Measurements from ENCODE around the gene KRTAP10-11.

The KRTAP10-11 gene

DNA sequence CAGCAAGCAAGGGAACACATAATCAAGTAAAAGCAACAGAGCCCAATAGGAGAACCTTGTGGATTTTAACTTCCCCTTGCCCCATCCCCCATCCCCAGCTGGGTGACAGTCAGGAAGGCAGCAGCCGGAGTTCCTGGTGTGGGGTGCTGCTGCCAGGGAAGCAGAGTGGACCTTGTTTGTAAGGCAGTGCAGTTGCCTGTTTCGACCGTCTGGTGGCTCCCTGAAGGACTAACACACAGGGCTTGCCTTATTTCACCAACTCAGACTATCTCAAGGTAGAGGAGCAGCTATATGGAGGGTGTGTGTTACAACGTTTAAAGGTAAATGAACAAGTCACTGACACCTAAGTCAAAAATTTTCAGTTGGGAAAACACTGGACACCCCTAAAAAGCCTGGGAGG, 27.7 kb upstream of the KRTAP10-11 start:
- Histone ChIP-seq H3K9ac (ENCODE audit: low read depth, low read length, poor library complexity) (no peak overlapping the region), H3K4me2 (ENCODE audit: insufficient read depth, low read length, poor library complexity, severe bottlenecking) (no peak overlapping the region), H2AK5ac (ENCODE audit: low read depth, low read length) (no peak overlapping the region), H3K9me3 (replicated peaks in 1 of 2; ENCODE audit: control insufficient read depth in 2 of 2, insufficient read depth in 1 of 2, low read depth in 1 of 2, low read length in 2 of 2) (peaks cover 5% of the 10 kb centered on the region in 2 donors), H3K27ac (replicated peaks; ENCODE audit: low read length) (no peak overlapping the region), H3K4me1 (ENCODE audit: control insufficient read depth in 2 of 2, insufficient read depth in 1 of 2, low read depth in 1 of 2, low read length in 2 of 2) (no peaks in the 10 kb centered on the region), H2AFZ (ENCODE audit: low read length) (no peak overlapping the region), H2BK12ac (ENCODE audit: low read length) (no peak overlapping the region), H4K91ac (ENCODE audit: low read depth, low read length, poor library complexity) (no peak overlapping the region), H3K36me3 (replicated peaks in 1 of 2; ENCODE audit: control insufficient read depth in 2 of 2, insufficient read depth in 2 of 2, low read length in 2 of 2) (no peaks in the 10 kb centered on the region), H4K8ac (ENCODE audit: low read depth, low read length) (no peak overlapping the region), H2BK15ac (ENCODE audit: low read length) (no peak overlapping the region), H3K79me1 (ENCODE audit: low read depth, low read length) (no peaks in the 10 kb centered on the region), H2BK5ac (ENCODE audit: low read length) (no peak overlapping the region), H3K18ac (ENCODE audit: low read length) (no peak overlapping the region), H3K4ac (ENCODE audit: low read length) (no peak overlapping the region), H2BK120ac (ENCODE audit: low read depth, low read length) (no peak overlapping the region), H3K4me3 (ENCODE audit: low read length in 2 of 2) (no peak overlapping the region), H3K27me3 (ENCODE audit: control insufficient read depth in 3 of 3, insufficient read depth in 3 of 3, low read depth in 1 of 3, low read length in 3 of 3) (no peaks in the 10 kb centered on the region), H3K14ac (ENCODE audit: low read length) (no peak overlapping the region), H3K23ac (ENCODE audit: low read depth, low read length, poor library complexity) (no peak overlapping the region)
- no CpG with 5 or more reads among the region's 4 CpGs for WGBS, 2 donors (ENCODE audit: extremely low coverage in 2 of 2, insufficient read length in 2 of 2, insufficient replicate concordance in 1 of 2)
- DNase-seq (ENCODE audit: low spot score), result no peak

GRCh38 chr21:44618909-44619308, 27.3 kb upstream of the KRTAP10-11 start:
- no peak overlapping the region for H3K23ac ChIP-seq (ENCODE audit: low read depth, low read length, poor library complexity)
- WGBS, 2 donors (ENCODE audit: extremely low coverage in 2 of 2, insufficient read length in 2 of 2, insufficient replicate concordance in 1 of 2), result no CpG with 5 or more reads among the region's 3 CpGs
- no peak overlapping the region for H2BK15ac ChIP-seq (ENCODE audit: low read length)
- no peaks in the 10 kb centered on the region for H3K4me1 ChIP-seq (ENCODE audit: control insufficient read depth in 2 of 2, insufficient read depth in 1 of 2, low read depth in 1 of 2, low read length in 2 of 2)
- H2AFZ ChIP-seq (ENCODE audit: low read length), result no peak overlapping the region
- H3K9ac ChIP-seq (ENCODE audit: low read depth, low read length, poor library complexity), result no peak overlapping the region
- no peak overlapping the region for H4K8ac ChIP-seq (ENCODE audit: low read depth, low read length)
- H3K27me3 ChIP-seq (ENCODE audit: control insufficient read depth in 3 of 3, insufficient read depth in 3 of 3, low read depth in 1 of 3, low read length in 3 of 3), result no peaks in the 10 kb centered on the region
- H3K27ac ChIP-seq (replicated peaks; ENCODE audit: low read length), result no peak overlapping the region
- no peak overlapping the region for H3K4me3 ChIP-seq (ENCODE audit: low read length in 2 of 2)
- H3K4me2 ChIP-seq (ENCODE audit: insufficient read depth, low read length, poor library complexity, severe bottlenecking), result no peak overlapping the region
- H3K36me3 ChIP-seq (replicated peaks in 1 of 2; ENCODE audit: control insufficient read depth in 2 of 2, insufficient read depth in 2 of 2, low read length in 2 of 2), result no peaks in the 10 kb centered on the region
- no peak overlapping the region for H3K18ac ChIP-seq (ENCODE audit: low read length)
- peaks cover 5% of the 10 kb centered on the region in 2 donors for H3K9me3 ChIP-seq (replicated peaks in 1 of 2; ENCODE audit: control insufficient read depth in 2 of 2, insufficient read depth in 1 of 2, low read depth in 1 of 2, low read length in 2 of 2)
- H4K91ac ChIP-seq (ENCODE audit: low read depth, low read length, poor library complexity), result no peak overlapping the region
- H3K4ac ChIP-seq (ENCODE audit: low read length), result no peak overlapping the region
- DNase-seq (ENCODE audit: low spot score), result no peak
- H2BK120ac ChIP-seq (ENCODE audit: low read depth, low read length), result no peak overlapping the region
- no peak overlapping the region for H2AK5ac ChIP-seq (ENCODE audit: low read depth, low read length)
- H3K79me1 ChIP-seq (ENCODE audit: low read depth, low read length), result no peaks in the 10 kb centered on the region
- H2BK12ac ChIP-seq (ENCODE audit: low read length), result no peak overlapping the region
- H3K14ac ChIP-seq (ENCODE audit: low read length), result no peak overlapping the region
- no peak overlapping the region for H2BK5ac ChIP-seq (ENCODE audit: low read length)

DNA sequence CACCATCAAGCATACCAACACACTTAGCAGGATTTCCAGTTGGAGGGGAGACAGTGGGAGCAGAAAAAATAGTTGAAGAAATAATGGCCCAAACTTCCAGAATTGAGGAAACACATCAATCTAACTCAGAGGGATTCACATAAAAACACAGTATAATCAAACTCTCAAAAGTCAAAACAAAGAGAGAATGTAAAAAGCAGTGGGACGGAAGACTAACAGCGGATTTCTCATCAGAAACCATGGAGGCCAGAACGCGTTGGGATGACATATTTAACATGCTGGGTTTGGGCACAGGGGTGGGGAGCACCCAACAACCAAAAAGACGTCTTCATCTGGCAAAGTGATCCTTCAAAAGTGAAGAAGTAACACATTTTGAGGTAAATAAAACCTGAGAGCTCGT, 26.3 kb upstream of the KRTAP10-11 start:
- Histone ChIP-seq H3K36me3 (replicated peaks in 1 of 2; ENCODE audit: control insufficient read depth in 2 of 2, insufficient read depth in 2 of 2, low read length in 2 of 2) (no peaks in the 10 kb centered on the region), H2BK15ac (ENCODE audit: low read length) (no peak overlapping the region), H3K14ac (ENCODE audit: low read length) (no peak overlapping the region), H3K4ac (ENCODE audit: low read length) (no peak overlapping the region), H3K23ac (ENCODE audit: low read depth, low read length, poor library complexity) (no peak overlapping the region), H2BK120ac (ENCODE audit: low read depth, low read length) (no peak overlapping the region), H3K4me2 (ENCODE audit: insufficient read depth, low read length, poor library complexity, severe bottlenecking) (no peak overlapping the region), H2AFZ (ENCODE audit: low read length) (no peak overlapping the region), H4K8ac (ENCODE audit: low read depth, low read length) (no peak overlapping the region), H3K4me1 (ENCODE audit: control insufficient read depth in 2 of 2, insufficient read depth in 1 of 2, low read depth in 1 of 2, low read length in 2 of 2) (no peaks in the 10 kb centered on the region), H3K9me3 (replicated peaks in 1 of 2; ENCODE audit: control insufficient read depth in 2 of 2, insufficient read depth in 1 of 2, low read depth in 1 of 2, low read length in 2 of 2) (peaks cover 8 to 9% of the 10 kb centered on the region in 2 donors), H3K18ac (ENCODE audit: low read length) (no peak overlapping the region), H2BK12ac (ENCODE audit: low read length) (no peak overlapping the region), H2BK5ac (ENCODE audit: low read length) (no peak overlapping the region), H3K79me1 (ENCODE audit: low read depth, low read length) (no peaks in the 10 kb centered on the region), H3K9ac (ENCODE audit: low read depth, low read length, poor library complexity) (no peak overlapping the region), H4K91ac (ENCODE audit: low read depth, low read length, poor library complexity) (no peak overlapping the region), H3K27ac (replicated peaks; ENCODE audit: low read length) (no peak overlapping the region), H3K27me3 (ENCODE audit: control insufficient read depth in 3 of 3, insufficient read depth in 3 of 3, low read depth in 1 of 3, low read length in 3 of 3) (no peaks in the 10 kb centered on the region), H3K4me3 (ENCODE audit: low read length in 2 of 2) (no peak overlapping the region), H2AK5ac (ENCODE audit: low read depth, low read length) (no peak overlapping the region)
- DNase-seq (ENCODE audit: low spot score), result no peak
- WGBS, 2 donors (ENCODE audit: extremely low coverage in 2 of 2, insufficient read length in 2 of 2, insufficient replicate concordance in 1 of 2), result no CpG with 5 or more reads among the region's 6 CpGs

GRCh38 chr21:44623575-44623974, 22.6 kb upstream of the KRTAP10-11 start:
- Histone ChIP-seq H3K4me3 (ENCODE audit: low read length in 2 of 2) (no peak overlapping the region), H3K9me3 (replicated peaks in 1 of 2; ENCODE audit: control insufficient read depth in 2 of 2, insufficient read depth in 1 of 2, low read depth in 1 of 2, low read length in 2 of 2) (peaks cover 8 to 10% of the 10 kb centered on the region in 2 donors), H3K9ac (ENCODE audit: low read depth, low read length, poor library complexity) (no peak overlapping the region), H2BK120ac (ENCODE audit: low read depth, low read length) (no peak overlapping the region), H3K23ac (ENCODE audit: low read depth, low read length, poor library complexity) (no peak overlapping the region), H3K79me1 (ENCODE audit: low read depth, low read length) (no peaks in the 10 kb centered on the region), H3K36me3 (replicated peaks in 1 of 2; ENCODE audit: control insufficient read depth in 2 of 2, insufficient read depth in 2 of 2, low read length in 2 of 2) (no peaks in the 10 kb centered on the region), H2AK5ac (ENCODE audit: low read depth, low read length) (no peak overlapping the region), H3K4ac (ENCODE audit: low read length) (no peak overlapping the region), H3K4me2 (ENCODE audit: insufficient read depth, low read length, poor library complexity, severe bottlenecking) (no peak overlapping the region), H4K8ac (ENCODE audit: low read depth, low read length) (no peak overlapping the region), H3K27ac (replicated peaks; ENCODE audit: low read length) (no peak overlapping the region), H2BK15ac (ENCODE audit: low read length) (no peak overlapping the region), H2BK12ac (ENCODE audit: low read length) (no peak overlapping the region), H3K4me1 (ENCODE audit: control insufficient read depth in 2 of 2, insufficient read depth in 1 of 2, low read depth in 1 of 2, low read length in 2 of 2) (no peaks in the 10 kb centered on the region), H2BK5ac (ENCODE audit: low read length) (no peak overlapping the region), H2AFZ (ENCODE audit: low read length) (no peak overlapping the region), H4K91ac (ENCODE audit: low read depth, low read length, poor library complexity) (no peak overlapping the region), H3K18ac (ENCODE audit: low read length) (no peak overlapping the region), H3K27me3 (ENCODE audit: control insufficient read depth in 3 of 3, insufficient read depth in 3 of 3, low read depth in 1 of 3, low read length in 3 of 3) (no peaks in the 10 kb centered on the region), H3K14ac (ENCODE audit: low read length) (no peak overlapping the region)
- DNase-seq (ENCODE audit: low spot score), result no peak
